HEK293T (cell line): ENCODE measurements around the gene SIRT7.

Experiments
- ARNT ChIP-seq: fragments of 450-650 bp; IDR thresholded peaks from 2 replicates; pipeline ENCODE4 v1.6.1; 2017; ENCODE audit warnings: mild to moderate bottlenecking
- BHLHE40 ChIP-seq: fragments of 450-650 bp; IDR thresholded peaks from 2 replicates; pipeline ENCODE4 v1.6.1; 2016; ENCODE audit warnings: mild to moderate bottlenecking, moderate library complexity, borderline replicate concordance
- FOXK2 ChIP-seq: fragments of 450-650 bp; IDR thresholded peaks from 2 replicates; pipeline ENCODE4 v1.6.1; 2016; ENCODE audit warnings: mild to moderate bottlenecking
- HDGF ChIP-seq: fragments of 450-650 bp; IDR thresholded peaks from 2 replicates; pipeline ENCODE4 v1.6.1; 2017; ENCODE audit warnings: antibody characterized with exemption, borderline replicate concordance
- NFRKB ChIP-seq: fragments of 450-650 bp; IDR thresholded peaks from 2 replicates; pipeline ENCODE4 v1.6.1; 2016; ENCODE audit warnings: mild to moderate bottlenecking, moderate library complexity
- SUZ12 ChIP-seq: fragments of 450-650 bp; IDR thresholded peaks from 2 replicates; pipeline ENCODE4 v1.6.1; 2016; ENCODE audit warnings: mild to moderate bottlenecking

- TF ChIP-seq ARNT (no peak), HDGF (peak; percentile 90; the same call in 1 of the 2 replicates), SUZ12 (no peak), NFRKB (no peak), FOXK2 (no peak), BHLHE40 (no peak)
Measured at GRCh38 chr17:81867991-81868673, 49.8 kb downstream of the SIRT7 start.
